Hepatocyte (in vitro differentiated cells): ENCODE data around the gene PHACTR3.

Source experiments
- EZH2 ChIP-seq: fragments of 200-600 bp; sonication (generic); IDR thresholded peaks from 2 replicates; pipeline ENCODE4 v1.6.1; 2016; ENCODE audit warnings: antibody characterized with exemption, mild to moderate bottlenecking, borderline replicate concordance
- EZH2phosphoT487 ChIP-seq: fragments of 200-600 bp; sonication (generic); IDR thresholded peaks from one replicate; pipeline ENCODE4 v1.6.1; 2018; ENCODE audit warnings: antibody characterized with exemption, mild to moderate bottlenecking, low read depth, moderate library complexity; ENCODE audit not compliant: unreplicated experiment, severe bottlenecking
- TF ChIP-seq, protein P1 (sequence below): fragments of 200-600 bp; sonication (generic); IDR thresholded peaks from 2 replicates; pipeline ENCODE4 v1.5.1; 2016; ENCODE audit warnings: antibody characterized with exemption, mild to moderate bottlenecking; ENCODE audit not compliant: poor library complexity

GRCh38 chr20:59673998-59674445 is 69.7 kb downstream of the PHACTR3 start:
- TF ChIP-seq, protein P1, sequence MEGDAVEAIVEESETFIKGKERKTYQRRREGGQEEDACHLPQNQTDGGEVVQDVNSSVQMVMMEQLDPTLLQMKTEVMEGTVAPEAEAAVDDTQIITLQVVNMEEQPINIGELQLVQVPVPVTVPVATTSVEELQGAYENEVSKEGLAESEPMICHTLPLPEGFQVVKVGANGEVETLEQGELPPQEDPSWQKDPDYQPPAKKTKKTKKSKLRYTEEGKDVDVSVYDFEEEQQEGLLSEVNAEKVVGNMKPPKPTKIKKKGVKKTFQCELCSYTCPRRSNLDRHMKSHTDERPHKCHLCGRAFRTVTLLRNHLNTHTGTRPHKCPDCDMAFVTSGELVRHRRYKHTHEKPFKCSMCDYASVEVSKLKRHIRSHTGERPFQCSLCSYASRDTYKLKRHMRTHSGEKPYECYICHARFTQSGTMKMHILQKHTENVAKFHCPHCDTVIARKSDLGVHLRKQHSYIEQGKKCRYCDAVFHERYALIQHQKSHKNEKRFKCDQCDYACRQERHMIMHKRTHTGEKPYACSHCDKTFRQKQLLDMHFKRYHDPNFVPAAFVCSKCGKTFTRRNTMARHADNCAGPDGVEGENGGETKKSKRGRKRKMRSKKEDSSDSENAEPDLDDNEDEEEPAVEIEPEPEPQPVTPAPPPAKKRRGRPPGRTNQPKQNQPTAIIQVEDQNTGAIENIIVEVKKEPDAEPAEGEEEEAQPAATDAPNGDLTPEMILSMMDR, result no peak
- TF ChIP-seq EZH2, result no peak
- TF ChIP-seq EZH2phosphoT487, result no peak
